GM18505 (cell line): Measurements from ENCODE around the gene CD209.

Experiments
- ATAC-seq: cut with Tn5 transposase; IDR thresholded peaks from one replicate; pipeline ENCODE4 v1.9.1; 2021; ENCODE audit not compliant: unreplicated experiment
- POLR2A ChIP-seq: IDR thresholded peaks from 4 replicates; pipeline ENCODE4 v1.6.1; 2011; ENCODE audit warnings: borderline replicate concordance; ENCODE audit not compliant: insufficient read depth, insufficient read length; ENCODE audit errors: extremely low read depth

The CD209 gene

GRCh38 chr19:7718668-7719067 lies 28.7 kb downstream of the CD209 start:
- no peak for ATAC-seq
- no peak for TF ChIP-seq POLR2A

GRCh38 chr19:7716762-7717161 lies 30.6 kb downstream of the CD209 start:
- ATAC-seq, result no peak
- no peak for TF ChIP-seq POLR2A

GRCh38 chr19:7715671-7716070 lies 31.7 kb downstream of the CD209 start:
- TF ChIP-seq POLR2A, result no peak
- ATAC-seq, result no peak

GRCh38 chr19:7710616-7711015 lies 36.7 kb downstream of the CD209 start:
- no peak for ATAC-seq
- no peak for TF ChIP-seq POLR2A

GRCh38 chr19:7709932-7710460 lies 37.3 kb downstream of the CD209 start:
- ATAC-seq, result no peak
- TF ChIP-seq POLR2A, result no peak

GRCh38 chr19:7706955-7707456 lies 40.3 kb downstream of the CD209 start:
- TF ChIP-seq POLR2A, result no peak
- no peak for ATAC-seq

- TF ChIP-seq POLR2A, result no peak
- ATAC-seq, result no peak
These were observed 41.0 kb downstream of the CD209 start for GRCh38 chr19:7706188-7706954.

GRCh38 chr19:7705387-7706187 lies 41.7 kb downstream of the CD209 start:
- TF ChIP-seq POLR2A, result peak; percentile 56
- ATAC-seq, result peak; percentile 42

- TF ChIP-seq POLR2A, result no peak
- no peak for ATAC-seq
These were observed 42.9 kb downstream of the CD209 start for GRCh38 chr19:7704280-7705060.

GRCh38 chr19:7703332-7703731 lies 44.0 kb downstream of the CD209 start:
- TF ChIP-seq POLR2A, result no peak
- ATAC-seq, result no peak

- peak; percentile 38 for ATAC-seq
- peak; percentile 66 for TF ChIP-seq POLR2A
These were observed 45.5 kb downstream of the CD209 start, which contains the start of gene FCER2 for GRCh38 chr19:7701654-7702457. Gene FCER2, minus strand, starts transcription at chr19:7702131. Its CDS starts 2,371 bp downstream, at chr19:7699760.

GRCh38 chr19:7701049-7701653 lies 46.2 kb downstream of the CD209 start:
- peak; percentile 26 for TF ChIP-seq POLR2A

More at GRCh38 chr19:7701049-7701653, 46.2 kb downstream of the CD209 start:
- no peak for ATAC-seq
